ENCODE results near the gene PHC2.
A peak's percentile ranks its signal among the peaks of the same experiment; 100 is the strongest.
"Not testable (repeated sequence)": the region's sequence is repeated elsewhere in the genome, so short reads cannot be mapped to it uniquely, and the experiment has no call there.

The PHC2 gene

GRCh38 chr1:33311706-33312412 is 119.0 kb downstream of the PHC2 start:
- Histone ChIP-seq H3K4me1 (ENCODE audit: control insufficient read depth, insufficient read depth, low read length) (peaks cover 4% of the 10 kb centered on the region), H3K4me3 (ENCODE audit: low read length) (no peak overlapping the region), H3K27me3 (ENCODE audit: control insufficient read depth, insufficient read depth, low read length) (no peaks in the 10 kb centered on the region), H3K4me2 (ENCODE audit: low read length) (no peak overlapping the region), H3K36me3 (ENCODE audit: insufficient read depth, low read length) (no peaks in the 10 kb centered on the region), H3K9ac (ENCODE audit: low read depth, low read length) (no peak overlapping the region), H3K9me3 (replicated peaks; ENCODE audit: low read length) (no peaks in the 10 kb centered on the region)

GRCh38 chr1:33310702-33311101 is 120.2 kb downstream of the PHC2 start:
- no peaks in the 10 kb centered on the region for H3K27me3 ChIP-seq (ENCODE audit: control insufficient read depth, insufficient read depth, low read length)

GRCh38 chr1:33309351-33309750 is 121.5 kb downstream of the PHC2 start:
- H3K4me1 ChIP-seq (ENCODE audit: control insufficient read depth, insufficient read depth, low read length) = peaks cover 12% of the 10 kb centered on the region
- H3K27me3 ChIP-seq (ENCODE audit: control insufficient read depth, insufficient read depth, low read length); H3K9me3 ChIP-seq (replicated peaks; ENCODE audit: low read length); H3K36me3 ChIP-seq (ENCODE audit: insufficient read depth, low read length); H3K4me2 ChIP-seq (ENCODE audit: low read length); H3K9ac ChIP-seq (ENCODE audit: low read depth, low read length); H3K4me3 ChIP-seq (ENCODE audit: low read length): not testable (repeated sequence)

More at GRCh38 chr1:33310702-33311101, 120.2 kb downstream of the PHC2 start:
- Histone ChIP-seq H3K9me3 (replicated peaks; ENCODE audit: low read length) (no peaks in the 10 kb centered on the region), H3K36me3 (ENCODE audit: insufficient read depth, low read length) (no peaks in the 10 kb centered on the region), H3K4me1 (ENCODE audit: control insufficient read depth, insufficient read depth, low read length) (peaks cover 12% of the 10 kb centered on the region), H3K4me3 (ENCODE audit: low read length) (no peak overlapping the region), H3K4me2 (ENCODE audit: low read length) (no peak overlapping the region), H3K9ac (ENCODE audit: low read depth, low read length) (no peak overlapping the region)

GRCh38 chr1:33307494-33307864 is 123.4 kb downstream of the PHC2 start:
- Histone ChIP-seq H3K4me1 (ENCODE audit: control insufficient read depth, insufficient read depth, low read length) (peaks cover 12% of the 10 kb centered on the region), H3K9me3 (replicated peaks; ENCODE audit: low read length) (no peaks in the 10 kb centered on the region), H3K9ac (ENCODE audit: low read depth, low read length) (no peak overlapping the region), H3K36me3 (ENCODE audit: insufficient read depth, low read length) (no peaks in the 10 kb centered on the region), H3K4me3 (ENCODE audit: low read length) (no peak overlapping the region), H3K27me3 (ENCODE audit: control insufficient read depth, insufficient read depth, low read length) (no peaks in the 10 kb centered on the region), H3K4me2 (ENCODE audit: low read length) (no peak overlapping the region)

GRCh38 chr1:33306653-33307493 is 124.0 kb downstream of the PHC2 start:
- H3K4me1 ChIP-seq (ENCODE audit: control insufficient read depth, insufficient read depth, low read length) = peaks cover 12% of the 10 kb centered on the region
- H3K4me3 ChIP-seq (ENCODE audit: low read length) = peak overlapping the region; percentile 56
- H3K9ac ChIP-seq (ENCODE audit: low read depth, low read length) = no peak overlapping the region
- no peaks in the 10 kb centered on the region for H3K9me3 ChIP-seq (replicated peaks; ENCODE audit: low read length)
- peak overlapping the region; percentile 66 for H3K4me2 ChIP-seq (ENCODE audit: low read length)
- H3K27me3 ChIP-seq (ENCODE audit: control insufficient read depth, insufficient read depth, low read length) = no peaks in the 10 kb centered on the region
- no peaks in the 10 kb centered on the region for H3K36me3 ChIP-seq (ENCODE audit: insufficient read depth, low read length)

GRCh38 chr1:33305816-33306652 is 124.9 kb downstream of the PHC2 start:
- Histone ChIP-seq H3K9ac (ENCODE audit: low read depth, low read length) (no peak overlapping the region), H3K9me3 (replicated peaks; ENCODE audit: low read length) (no peaks in the 10 kb centered on the region), H3K36me3 (ENCODE audit: insufficient read depth, low read length) (no peaks in the 10 kb centered on the region), H3K27me3 (ENCODE audit: control insufficient read depth, insufficient read depth, low read length) (no peaks in the 10 kb centered on the region), H3K4me1 (ENCODE audit: control insufficient read depth, insufficient read depth, low read length) (peaks cover 13% of the 10 kb centered on the region), H3K4me3 (ENCODE audit: low read length) (no peak overlapping the region), H3K4me2 (ENCODE audit: low read length) (no peak overlapping the region)

- Histone ChIP-seq H3K9ac (ENCODE audit: low read depth, low read length) (no peak overlapping the region), H3K27me3 (ENCODE audit: control insufficient read depth, insufficient read depth, low read length) (no peaks in the 10 kb centered on the region), H3K4me1 (ENCODE audit: control insufficient read depth, insufficient read depth, low read length) (peaks cover 20% of the 10 kb centered on the region), H3K9me3 (replicated peaks; ENCODE audit: low read length) (no peaks in the 10 kb centered on the region), H3K36me3 (ENCODE audit: insufficient read depth, low read length) (no peaks in the 10 kb centered on the region), H3K4me3 (ENCODE audit: low read length) (no peak overlapping the region), H3K4me2 (ENCODE audit: low read length) (no peak overlapping the region)
Observed at GRCh38 chr1:33305016-33305415, 125.9 kb downstream of the PHC2 start.

GRCh38 chr1:33302325-33302724 is 128.6 kb downstream of the PHC2 start:
- no peak overlapping the region for H3K9ac ChIP-seq (ENCODE audit: low read depth, low read length)
- H3K36me3 ChIP-seq (ENCODE audit: insufficient read depth, low read length) = peaks cover 4% of the 10 kb centered on the region
- no peaks in the 10 kb centered on the region for H3K9me3 ChIP-seq (replicated peaks; ENCODE audit: low read length)
- peaks cover 20% of the 10 kb centered on the region for H3K4me1 ChIP-seq (ENCODE audit: control insufficient read depth, insufficient read depth, low read length)
- no peak overlapping the region for H3K4me3 ChIP-seq (ENCODE audit: low read length)
- H3K4me2 ChIP-seq (ENCODE audit: low read length) = no peak overlapping the region
- no peaks in the 10 kb centered on the region for H3K27me3 ChIP-seq (ENCODE audit: control insufficient read depth, insufficient read depth, low read length)

GRCh38 chr1:33301273-33301984 is 129.5 kb downstream of the PHC2 start:
- H3K9me3 ChIP-seq (replicated peaks; ENCODE audit: low read length) = no peaks in the 10 kb centered on the region

GRCh38 chr1:33300673-33301072 is 130.2 kb downstream of the PHC2 start:
- H3K4me1 ChIP-seq (ENCODE audit: control insufficient read depth, insufficient read depth, low read length) = peaks cover 7% of the 10 kb centered on the region
- H3K4me2 ChIP-seq (ENCODE audit: low read length) = no peak overlapping the region
- no peaks in the 10 kb centered on the region for H3K9me3 ChIP-seq (replicated peaks; ENCODE audit: low read length)
- H3K9ac ChIP-seq (ENCODE audit: low read depth, low read length) = no peak overlapping the region
- H3K27me3 ChIP-seq (ENCODE audit: control insufficient read depth, insufficient read depth, low read length) = no peaks in the 10 kb centered on the region
- peaks cover 13% of the 10 kb centered on the region for H3K36me3 ChIP-seq (ENCODE audit: insufficient read depth, low read length)
- no peak overlapping the region for H3K4me3 ChIP-seq (ENCODE audit: low read length)

More at GRCh38 chr1:33301273-33301984, 129.5 kb downstream of the PHC2 start:
- no peak overlapping the region for H3K4me2 ChIP-seq (ENCODE audit: low read length)
- H3K27me3 ChIP-seq (ENCODE audit: control insufficient read depth, insufficient read depth, low read length) = no peaks in the 10 kb centered on the region
- H3K4me3 ChIP-seq (ENCODE audit: low read length) = no peak overlapping the region
- H3K4me1 ChIP-seq (ENCODE audit: control insufficient read depth, insufficient read depth, low read length) = peaks cover 12% of the 10 kb centered on the region
- H3K9ac ChIP-seq (ENCODE audit: low read depth, low read length) = no peak overlapping the region
- H3K36me3 ChIP-seq (ENCODE audit: insufficient read depth, low read length) = peaks cover 5% of the 10 kb centered on the region
